ENCODE data around the gene MUTYH.

Gene MUTYH

DNA sequence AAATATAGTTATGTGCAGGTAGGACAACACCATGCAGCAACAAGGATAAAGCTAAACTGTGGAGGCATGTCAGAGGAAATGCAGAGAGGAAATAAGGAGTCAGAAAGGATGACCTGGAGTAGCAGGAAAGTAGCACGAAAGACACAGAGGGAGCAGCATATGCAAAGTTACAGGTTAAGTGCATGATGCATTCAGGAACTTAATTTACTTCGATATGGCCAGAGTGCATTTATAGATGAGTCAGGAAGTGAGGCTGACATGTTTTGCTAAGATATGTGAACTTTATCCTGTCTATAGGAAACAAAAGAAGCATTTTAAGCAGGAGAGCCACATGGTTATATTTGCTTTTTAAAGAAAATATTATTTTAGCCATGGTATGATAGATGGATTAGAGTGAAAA, 15.4 kb upstream of the MUTYH start:
- TF ChIP-seq, protein P1, sequence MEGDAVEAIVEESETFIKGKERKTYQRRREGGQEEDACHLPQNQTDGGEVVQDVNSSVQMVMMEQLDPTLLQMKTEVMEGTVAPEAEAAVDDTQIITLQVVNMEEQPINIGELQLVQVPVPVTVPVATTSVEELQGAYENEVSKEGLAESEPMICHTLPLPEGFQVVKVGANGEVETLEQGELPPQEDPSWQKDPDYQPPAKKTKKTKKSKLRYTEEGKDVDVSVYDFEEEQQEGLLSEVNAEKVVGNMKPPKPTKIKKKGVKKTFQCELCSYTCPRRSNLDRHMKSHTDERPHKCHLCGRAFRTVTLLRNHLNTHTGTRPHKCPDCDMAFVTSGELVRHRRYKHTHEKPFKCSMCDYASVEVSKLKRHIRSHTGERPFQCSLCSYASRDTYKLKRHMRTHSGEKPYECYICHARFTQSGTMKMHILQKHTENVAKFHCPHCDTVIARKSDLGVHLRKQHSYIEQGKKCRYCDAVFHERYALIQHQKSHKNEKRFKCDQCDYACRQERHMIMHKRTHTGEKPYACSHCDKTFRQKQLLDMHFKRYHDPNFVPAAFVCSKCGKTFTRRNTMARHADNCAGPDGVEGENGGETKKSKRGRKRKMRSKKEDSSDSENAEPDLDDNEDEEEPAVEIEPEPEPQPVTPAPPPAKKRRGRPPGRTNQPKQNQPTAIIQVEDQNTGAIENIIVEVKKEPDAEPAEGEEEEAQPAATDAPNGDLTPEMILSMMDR (IDR thresholded peaks at IDR 0.05; ENCODE audit: unreplicated experiment in 3 of 3), result no peak
- H3K4me1 Mint-ChIP-seq, result peaks cover 11% of the 10 kb centered on the region
- H3K9me3 Mint-ChIP-seq, result no peaks in the 10 kb centered on the region
- H3K36me3 Mint-ChIP-seq (ENCODE audit: low read depth), result no peaks in the 10 kb centered on the region
- H3K27ac Mint-ChIP-seq, result no peak overlapping the region
- no peaks in the 10 kb centered on the region for H3K27me3 Mint-ChIP-seq (ENCODE audit: low read depth)
- no peak overlapping the region for H3K4me3 Mint-ChIP-seq

GRCh38 chr1:45354838-45355237, 14.6 kb upstream of the MUTYH start:
- Mint-ChIP-seq H3K4me3 (no peak overlapping the region), H3K9me3 (no peaks in the 10 kb centered on the region), H3K27me3 (ENCODE audit: low read depth) (no peaks in the 10 kb centered on the region), H3K27ac (no peak overlapping the region), H3K36me3 (ENCODE audit: low read depth) (no peaks in the 10 kb centered on the region), H3K4me1 (peaks cover 3% of the 10 kb centered on the region)
- TF ChIP-seq, protein P1 (IDR thresholded peaks at IDR 0.05; ENCODE audit: unreplicated experiment in 3 of 3), result no peak

DNA sequence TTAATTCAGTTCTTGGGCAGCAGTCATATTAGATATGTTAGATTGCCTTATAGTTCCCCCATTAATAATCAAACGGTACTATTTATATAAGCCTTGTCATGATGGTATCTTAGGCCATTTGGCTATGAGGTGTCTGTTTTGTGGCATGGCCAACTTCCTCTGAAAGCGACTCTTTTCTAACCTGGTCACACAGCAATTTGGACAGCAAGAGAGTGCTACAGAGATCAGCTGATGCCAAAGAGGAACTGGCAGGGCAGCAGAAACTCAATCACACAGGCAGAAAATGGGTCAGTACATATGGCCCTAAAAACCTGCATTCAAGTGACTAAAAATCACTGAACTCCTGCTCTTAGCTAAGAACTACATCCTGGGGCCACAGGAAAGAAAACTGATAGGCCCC, 13.4 kb upstream of the MUTYH start:
- no peak overlapping the region for H3K27ac Mint-ChIP-seq
- H3K4me3 Mint-ChIP-seq, result no peak overlapping the region
- no peaks in the 10 kb centered on the region for H3K9me3 Mint-ChIP-seq
- TF ChIP-seq, protein P1 (IDR thresholded peaks at IDR 0.05; ENCODE audit: unreplicated experiment in 3 of 3), result no peak
- H3K27me3 Mint-ChIP-seq (ENCODE audit: low read depth), result peaks cover 4% of the 10 kb centered on the region
- no peaks in the 10 kb centered on the region for H3K36me3 Mint-ChIP-seq (ENCODE audit: low read depth)
- peaks cover 6% of the 10 kb centered on the region for H3K4me1 Mint-ChIP-seq

- TF ChIP-seq, protein P1 (IDR thresholded peaks at IDR 0.05; ENCODE audit: unreplicated experiment in 3 of 3), result no peak
- Mint-ChIP-seq H3K4me3 (no peak overlapping the region), H3K27me3 (ENCODE audit: low read depth) (peaks cover 4% of the 10 kb centered on the region), H3K9me3 (no peaks in the 10 kb centered on the region), H3K27ac (no peak overlapping the region), H3K4me1 (peaks cover 13% of the 10 kb centered on the region), H3K36me3 (ENCODE audit: low read depth) (no peaks in the 10 kb centered on the region)
Observed at GRCh38 chr1:45351508-45351907, 11.3 kb upstream of the MUTYH start.

- no peaks in the 10 kb centered on the region for H3K9me3 Mint-ChIP-seq
- peaks cover 13% of the 10 kb centered on the region for H3K4me1 Mint-ChIP-seq
- peaks cover 4% of the 10 kb centered on the region for H3K27me3 Mint-ChIP-seq (ENCODE audit: low read depth)
- H3K27ac Mint-ChIP-seq, result peak overlapping the region in 1 of 3 experiments; percentile 5
- TF ChIP-seq, protein P1 (IDR thresholded peaks at IDR 0.05; ENCODE audit: unreplicated experiment in 3 of 3), result no peak
- H3K4me3 Mint-ChIP-seq, result no peak overlapping the region
- peaks cover 15% of the 10 kb centered on the region for H3K36me3 Mint-ChIP-seq (ENCODE audit: low read depth)
Observed at GRCh38 chr1:45348966-45349677, 8.9 kb upstream of the MUTYH start.

DNA sequence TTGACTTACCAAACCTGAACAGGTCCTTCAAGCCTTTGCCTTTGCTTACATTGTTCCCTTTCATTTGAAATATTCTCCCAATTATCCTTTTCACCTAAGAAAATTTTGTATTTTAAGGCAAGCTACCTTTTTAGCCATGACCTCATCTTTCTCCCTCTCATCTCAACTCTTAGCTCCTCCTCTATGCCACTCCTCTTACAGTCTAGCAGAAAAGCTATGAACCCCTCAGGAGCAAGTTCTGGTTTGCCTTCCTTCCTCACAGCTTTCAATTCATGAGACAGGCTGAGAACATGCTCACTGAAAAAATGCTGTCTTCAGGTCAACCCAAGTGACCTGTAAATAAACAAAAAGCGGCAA, 8.3 kb upstream of the MUTYH start:
- Mint-ChIP-seq H3K4me1 (peaks cover 13% of the 10 kb centered on the region), H3K27ac (peak overlapping the region in 1 of 3 experiments; percentile 5), H3K9me3 (no peaks in the 10 kb centered on the region), H3K27me3 (ENCODE audit: low read depth) (peaks cover 4% of the 10 kb centered on the region), H3K4me3 (no peak overlapping the region), H3K36me3 (ENCODE audit: low read depth) (peaks cover 20% of the 10 kb centered on the region)
- TF ChIP-seq, protein P1 (IDR thresholded peaks at IDR 0.05; ENCODE audit: unreplicated experiment in 3 of 3), result no peak
